Hepatocyte (in vitro differentiated cells): ENCODE measurements around the gene FRMD7. TPM values are rescaled to one million over a fixed set of nuclear protein-coding genes. Genes with fewer than 3 reads are reported as not detected.
"Not testable (repeated sequence)": the region's sequence is repeated elsewhere in the genome, so short reads cannot be mapped to it uniquely, and the experiment has no call there.

Experiments
- DNase-seq: peaks from one replicate; pipeline ENCODE4 v3.0.0-alpha.2; 2016; ENCODE audit warnings: low spot score
- H2AFZ ChIP-seq: fragments of 200-600 bp; sonication (generic); 2 replicates; pipeline ENCODE4 v1.6.0; 2016; ENCODE audit warnings: antibody characterized with exemption, mild to moderate bottlenecking
- H3K27ac ChIP-seq: fragments of 200-600 bp; sonication (generic); 2 replicates; pipeline ENCODE4 v1.5.1; 2016; ENCODE audit warnings: mild to moderate bottlenecking
- H3K27me3 ChIP-seq: fragments of 200-600 bp; sonication (generic); 2 replicates; pipeline ENCODE4 v1.6.1; 2016
- H3K36me3 ChIP-seq: fragments of 200-600 bp; sonication (generic); replicated peaks from 2 replicates; pipeline ENCODE4 v1.5.1; 2016; ENCODE audit warnings: low read depth; ENCODE audit not compliant: insufficient read depth
- H3K4me1 ChIP-seq: fragments of 200-600 bp; sonication (generic); 2 replicates; pipeline ENCODE4 v1.5.1; 2016; ENCODE audit warnings: mild to moderate bottlenecking, moderate library complexity; ENCODE audit not compliant: insufficient read depth
- H3K4me2 ChIP-seq: fragments of 200-600 bp; sonication (generic); 2 replicates; pipeline ENCODE4 v1.6.0; 2016
- H3K4me3 ChIP-seq: fragments of 200-600 bp; sonication (generic); 2 replicates; pipeline ENCODE4 v1.5.1; 2016; ENCODE audit warnings: mild to moderate bottlenecking
- H3K79me2 ChIP-seq: fragments of 200-600 bp; sonication (generic); 2 replicates; pipeline ENCODE4 v1.6.0; 2017; ENCODE audit warnings: mild to moderate bottlenecking
- H3K9me2 ChIP-seq: fragments of 200-600 bp; sonication (generic); replicated peaks from 2 replicates; pipeline ENCODE4 v1.6.0; 2017; ENCODE audit warnings: mild to moderate bottlenecking; ENCODE audit not compliant: insufficient read depth
- H3K9me3 ChIP-seq: fragments of 200-600 bp; sonication (generic); 2 replicates; pipeline ENCODE4 v1.5.1; 2016; ENCODE audit warnings: low read depth, mild to moderate bottlenecking
- H4K20me1 ChIP-seq: fragments of 200-600 bp; sonication (generic); 2 replicates; pipeline ENCODE4 v1.6.0; 2016; ENCODE audit warnings: mild to moderate bottlenecking; ENCODE audit not compliant: insufficient read depth, poor library complexity, severe bottlenecking
- EZH2 ChIP-seq: fragments of 200-600 bp; sonication (generic); IDR thresholded peaks from 2 replicates; pipeline ENCODE4 v1.6.1; 2016; ENCODE audit warnings: antibody characterized with exemption, mild to moderate bottlenecking, borderline replicate concordance
- EZH2phosphoT487 ChIP-seq: fragments of 200-600 bp; sonication (generic); IDR thresholded peaks from one replicate; pipeline ENCODE4 v1.6.1; 2018; ENCODE audit warnings: antibody characterized with exemption, mild to moderate bottlenecking, low read depth, moderate library complexity; ENCODE audit not compliant: unreplicated experiment, severe bottlenecking
- WGBS: methylation state at CpG from one replicate; pipeline ENCODE4 v1.1.6; 2016; ENCODE audit warnings: low lambda C conversion rate; ENCODE audit errors: missing lambda C conversion rate; 5-methylcytosine and 5-hydroxymethylcytosine counted together
- polyA plus RNA-seq: library from polyadenylated mRNA; unstranded; fragments of >200 nt; fragmentation: Nextera tagmentation; extraction: Ambion mirVana; gene quantifications from 2 replicates; pipeline ENCODE4 v1.2.1, GENCODE V29; 2016
- total RNA-seq: library from RNA; depleted of rRNA; stranded (reverse); fragments of >200 nt; gene quantifications from 2 replicates; pipeline ENCODE4 v1.2.3, GENCODE V29; 2014
- TF ChIP-seq, protein P1 (sequence below): fragments of 200-600 bp; sonication (generic); IDR thresholded peaks from 2 replicates; pipeline ENCODE4 v1.5.1; 2016; ENCODE audit warnings: antibody characterized with exemption, mild to moderate bottlenecking; ENCODE audit not compliant: poor library complexity

The FRMD7 gene
- total and polyA plus RNA-seq, 2 experiments from 2014 or later: not detected

DNA sequence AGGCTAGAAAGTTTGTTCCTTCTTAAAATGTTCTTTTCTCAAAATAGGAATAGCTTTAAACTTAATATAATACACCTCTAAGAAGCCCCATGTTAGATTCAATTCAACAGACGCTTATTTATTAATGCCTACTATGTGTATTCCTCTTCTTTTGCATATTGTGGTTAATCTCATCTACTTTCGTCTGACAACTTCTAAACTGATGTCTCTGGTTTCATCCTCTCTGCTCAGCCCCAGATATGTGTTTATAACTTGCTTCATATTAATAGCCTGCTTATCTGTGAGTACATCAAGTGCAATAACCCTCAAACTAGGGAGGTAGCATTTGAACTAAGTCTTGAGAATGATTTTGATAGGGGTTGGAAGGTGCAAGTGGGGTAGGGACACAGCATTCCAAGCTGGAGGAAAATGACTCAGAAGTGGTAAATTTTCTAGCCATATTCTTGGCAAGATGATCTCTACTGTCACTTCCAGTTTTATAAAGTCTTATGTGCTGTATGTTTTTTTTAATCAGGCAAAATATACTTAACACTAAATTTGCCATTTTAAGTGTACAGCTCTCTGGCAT, 67.8 kb downstream of the FRMD7 start:
- no peak for DNase-seq
- Histone ChIP-seq H3K36me3 (no peaks in the 10 kb centered on the region), H4K20me1 (no peaks in the 10 kb centered on the region), H3K27ac (no peak overlapping the region), H3K4me1 (no peaks in the 10 kb centered on the region), H3K4me2 (no peak overlapping the region), H3K9me3 (no peaks in the 10 kb centered on the region), H3K79me2 (no peaks in the 10 kb centered on the region), H3K9me2 (no peaks in the 10 kb centered on the region), H3K27me3 (no peaks in the 10 kb centered on the region), H2AFZ (no peak overlapping the region), H3K4me3 (no peak overlapping the region)
- 59% methylated on average over 2 of the region's 2 CpGs for WGBS
- TF ChIP-seq, protein P1, sequence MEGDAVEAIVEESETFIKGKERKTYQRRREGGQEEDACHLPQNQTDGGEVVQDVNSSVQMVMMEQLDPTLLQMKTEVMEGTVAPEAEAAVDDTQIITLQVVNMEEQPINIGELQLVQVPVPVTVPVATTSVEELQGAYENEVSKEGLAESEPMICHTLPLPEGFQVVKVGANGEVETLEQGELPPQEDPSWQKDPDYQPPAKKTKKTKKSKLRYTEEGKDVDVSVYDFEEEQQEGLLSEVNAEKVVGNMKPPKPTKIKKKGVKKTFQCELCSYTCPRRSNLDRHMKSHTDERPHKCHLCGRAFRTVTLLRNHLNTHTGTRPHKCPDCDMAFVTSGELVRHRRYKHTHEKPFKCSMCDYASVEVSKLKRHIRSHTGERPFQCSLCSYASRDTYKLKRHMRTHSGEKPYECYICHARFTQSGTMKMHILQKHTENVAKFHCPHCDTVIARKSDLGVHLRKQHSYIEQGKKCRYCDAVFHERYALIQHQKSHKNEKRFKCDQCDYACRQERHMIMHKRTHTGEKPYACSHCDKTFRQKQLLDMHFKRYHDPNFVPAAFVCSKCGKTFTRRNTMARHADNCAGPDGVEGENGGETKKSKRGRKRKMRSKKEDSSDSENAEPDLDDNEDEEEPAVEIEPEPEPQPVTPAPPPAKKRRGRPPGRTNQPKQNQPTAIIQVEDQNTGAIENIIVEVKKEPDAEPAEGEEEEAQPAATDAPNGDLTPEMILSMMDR: no peak
- TF ChIP-seq EZH2: no peak

DNA sequence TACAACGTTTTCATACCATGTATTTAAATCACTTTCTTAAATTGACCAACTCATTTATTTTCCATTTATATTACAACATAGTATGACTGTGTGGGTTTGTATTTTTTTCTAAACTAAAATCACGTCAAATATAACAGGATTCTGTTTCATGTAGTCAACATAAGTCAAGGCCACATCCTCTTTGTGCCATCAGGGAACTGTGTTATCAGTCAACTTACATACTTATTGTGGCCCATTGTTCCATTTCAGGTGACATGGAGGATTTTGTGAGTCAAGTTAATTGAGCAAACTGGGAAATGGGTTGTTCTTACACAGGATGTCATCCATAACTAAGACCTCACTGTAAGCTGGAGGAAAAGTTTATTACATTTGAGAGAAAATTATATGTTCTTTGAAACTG, 68.8 kb downstream of the FRMD7 start:
- Histone ChIP-seq H3K36me3 (no peaks in the 10 kb centered on the region), H3K27me3 (no peaks in the 10 kb centered on the region), H3K4me2 (no peak overlapping the region), H3K9me2 (no peaks in the 10 kb centered on the region), H3K4me3 (no peak overlapping the region), H2AFZ (no peak overlapping the region), H3K9me3 (no peaks in the 10 kb centered on the region), H3K27ac (no peak overlapping the region), H3K4me1 (no peaks in the 10 kb centered on the region), H4K20me1 (no peaks in the 10 kb centered on the region), H3K79me2 (no peaks in the 10 kb centered on the region)
- DNase-seq: no peak
- 65% methylated on average over 2 of the region's 2 CpGs for WGBS
- TF ChIP-seq, protein P1: no peak
- no peak for TF ChIP-seq EZH2phosphoT487
- TF ChIP-seq EZH2: no peak

DNA sequence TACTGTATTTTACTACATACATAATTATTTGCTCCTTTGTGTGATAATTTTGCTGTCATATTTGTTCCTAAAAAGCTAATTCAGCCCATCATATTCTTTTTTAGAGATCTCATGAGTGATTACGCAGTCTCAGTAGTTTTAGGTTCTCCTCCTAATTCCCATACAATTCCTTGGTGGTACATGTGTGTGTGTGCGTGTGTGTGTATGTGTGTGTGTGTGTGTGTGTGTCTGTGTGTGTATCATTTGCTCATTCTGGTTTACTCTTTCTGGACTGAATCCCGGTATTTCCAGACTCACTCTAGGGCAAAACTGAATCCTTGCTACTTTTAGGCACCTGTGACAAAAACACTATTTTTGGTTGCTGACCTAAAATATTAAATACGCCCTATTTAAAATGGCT, 69.8 kb downstream of the FRMD7 start:
- TF ChIP-seq, protein P1: no peak
- TF ChIP-seq EZH2phosphoT487 (no peak), EZH2 (no peak)
- Histone ChIP-seq H3K4me2 (no peak overlapping the region), H3K4me3 (no peak overlapping the region), H3K36me3 (no peaks in the 10 kb centered on the region), H3K4me1 (no peaks in the 10 kb centered on the region), H3K27ac (no peak overlapping the region), H3K9me3 (no peaks in the 10 kb centered on the region), H2AFZ (no peak overlapping the region), H3K9me2 (no peaks in the 10 kb centered on the region), H3K27me3 (no peaks in the 10 kb centered on the region), H4K20me1 (no peaks in the 10 kb centered on the region), H3K79me2 (no peaks in the 10 kb centered on the region)
- WGBS: 88% methylated on average over 4 of the region's 4 CpGs
- DNase-seq: no peak

DNA sequence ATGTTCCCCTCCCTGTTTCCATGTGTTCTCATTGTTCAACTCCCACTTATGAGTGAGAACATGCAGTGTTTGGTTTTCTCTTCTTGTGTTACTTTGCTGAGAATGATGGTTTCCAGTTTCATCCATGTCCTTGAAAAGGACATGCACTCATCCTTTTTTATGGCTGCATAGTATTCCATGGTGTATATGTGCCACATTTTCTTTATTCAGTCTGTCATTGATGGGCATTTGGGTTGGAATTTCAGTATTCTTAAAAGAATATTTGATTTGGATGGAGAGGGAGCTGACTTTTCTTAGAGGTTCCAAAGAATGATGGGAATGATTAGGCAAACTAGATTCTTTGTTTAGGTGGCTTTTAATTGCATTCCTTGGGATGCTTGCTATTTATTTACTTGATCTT, 76.0 kb downstream of the FRMD7 start:
- H2AFZ ChIP-seq, H3K36me3 ChIP-seq, H3K4me3 ChIP-seq, H4K20me1 ChIP-seq, H3K27ac ChIP-seq, H3K9me3 ChIP-seq, DNase-seq, H3K4me1 ChIP-seq, H3K9me2 ChIP-seq, H3K79me2 ChIP-seq, H3K4me2 ChIP-seq, H3K27me3 ChIP-seq: not testable (repeated sequence)
